Naive thymus-derived CD8-positive, alpha-beta T cell (primary cell): ENCODE measurements around the gene FGD6. TPM values are rescaled to one million over a fixed set of nuclear protein-coding genes. Genes with fewer than 3 reads are reported as not detected.

Source experiments
- ATAC-seq, 2 donors: fragments of 150-1000 bp; cut with Tn5 transposase in 1 of 2; sonication (Bioruptor Pico), chemical (Tn5 transposase) in 1 of 2; 1 replicate in 1 of 2; 2 replicates in 1 of 2; pipeline ENCODE4 v1.10.0; 2021; ENCODE audit warnings: mild to moderate bottlenecking in 2 of 2, moderate library complexity in 2 of 2
- POLR2A ChIA-PET: fragments of 350-600 bp; sonication (Branson Sonifier 250); formaldehyde crosslinking; loops from one replicate; lab custom pipeline; 2021; ENCODE audit warnings: antibody characterized with exemption; lab: Charles Lee
- DNase-seq, 10 donors: peaks; one replicate each; pipeline versions ENCODE4 v3.0.0 to v3.0.0-alpha.2; 2020 to 2022
- H3K27ac Mint-ChIP-seq, 10 donors: one replicate each; pipeline ENCODE4 v1.8.0; 2020 to 2022; ENCODE audit warnings: mild to moderate bottlenecking in 10 of 10, mixed read lengths in 10 of 10, moderate library complexity in 4 of 10, inconsistent platforms in 1 of 10
- H3K27me3 Mint-ChIP-seq, 5 donors: one replicate each; pipeline ENCODE4 v1.8.0; 2021 to 2022; ENCODE audit warnings: mixed read lengths in 5 of 5
- H3K36me3 Mint-ChIP-seq, 3 donors: one replicate each; pipeline ENCODE4 v1.8.0; 2020 to 2022; ENCODE audit warnings: mixed read lengths in 3 of 3, mild to moderate bottlenecking in 2 of 3, inconsistent platforms in 1 of 3
- H3K4me1 Mint-ChIP-seq, 4 donors: one replicate each; pipeline ENCODE4 v1.8.0; 2021 to 2022; ENCODE audit warnings: mixed read lengths in 4 of 4
- H3K4me3 Mint-ChIP-seq, 10 donors: one replicate each; pipeline ENCODE4 v1.8.0; 2020 to 2022; ENCODE audit warnings: mild to moderate bottlenecking in 10 of 10, mixed read lengths in 10 of 10, moderate library complexity in 6 of 10, inconsistent platforms in 1 of 10
- H3K9me3 Mint-ChIP-seq, 9 donors: one replicate each; pipeline ENCODE4 v1.8.0; 2020 to 2022; ENCODE audit warnings: mixed read lengths in 9 of 9, mild to moderate bottlenecking in 3 of 9, inconsistent platforms in 1 of 9, moderate library complexity in 1 of 9
- polyA plus RNA-seq, 3 donors: library from polyadenylated mRNA; unstranded; fragments of 300-500 nt; fragmentation: Illumina TruSeq; gene quantifications; one replicate each; pipeline ENCODE4 v1.2.3, GENCODE V29; 2021
- total RNA-seq, 8 experiments: library from RNA in 2 of 8; stranded (reverse) in 2 of 8; gene quantifications; one replicate each; pipeline ENCODE4 v1.2.3 and lab custom pipeline; 2021 to 2026

The FGD6 gene
- total and polyA plus RNA-seq, 5 experiments from 2014 or later = 0.04 to 0.99 (median 0.47) TPM; not detected in 1

- ATAC-seq (no peak), DNase-seq (no peak)
- no peak overlapping the region for H3K4me3 Mint-ChIP-seq
- peaks cover 0 to 69% (median 14%) of the 10 kb centered on the region in 3 donors for H3K36me3 Mint-ChIP-seq
- POLR2A ChIA-PET = no interaction called here
- H3K27me3 Mint-ChIP-seq = no peaks in the 10 kb centered on the region
- H3K9me3 Mint-ChIP-seq = no peaks in the 10 kb centered on the region
- peaks cover 5 to 16% (median 14%) of the 10 kb centered on the region in 4 donors for H3K4me1 Mint-ChIP-seq
- peak overlapping the region in 2 of 10 donors; percentile 30 to 64 for H3K27ac Mint-ChIP-seq
Measured at GRCh38 chr12:95034750-95035149, 182.5 kb downstream of the FGD6 start.

Other genes with a start within 250 kb of the FGD6 start
- 10 to 100 TPM; 67.5 to 68.4 TPM for gene NDUFA12, start 213.8 kb downstream of the FGD6 start, total RNA-seq
- gene NDUFA12, start 213.8 kb downstream of the FGD6 start, polyA plus RNA-seq = 100 to 1,000 TPM; 282 to 364 (median 294) TPM
- 10 to 100 TPM; 42.9 to 59.0 TPM for gene NR2C1, start 143.8 kb downstream of the FGD6 start, total RNA-seq
- gene NR2C1, start 143.8 kb downstream of the FGD6 start, polyA plus RNA-seq = 1 to 10 TPM; 3.3 to 7.1 (median 5.9) TPM
- gene VEZT, start 340 bp upstream of the FGD6 start, total RNA-seq = 10 to 100 TPM; 44.8 TPM
- 10 to 100 TPM; 17.4 to 22.7 (median 19.4) TPM for gene VEZT, start 340 bp upstream of the FGD6 start, polyA plus RNA-seq